ENCODE results near the gene DKC1.

GRCh38 chrX:154728431-154729190, 34.1 kb upstream of the DKC1 start:
- peak; percentile 27 for TF ChIP-seq CTCF (IDR thresholded peaks at IDR 0.05; ENCODE audit: low read depth, low read length, poor library complexity, severe bottlenecking)
- TF ChIP-seq EZH2phosphoT487 (IDR thresholded peaks at IDR 0.05; ENCODE audit: borderline replicate concordance, low read length): no peak
